Right lung (tissue), 5 donors: ENCODE results near the gene GAK. TPM values are rescaled to one million over a fixed set of nuclear protein-coding genes. Genes with fewer than 3 reads are reported as not detected.
"Not testable (repeated sequence)": the region's sequence is repeated elsewhere in the genome, so short reads cannot be mapped to it uniquely, and the experiment has no call there.

Source experiments
- DNase-seq, 2 donors: peaks; one replicate each; pipeline ENCODE4 v3.0.0-alpha.2; 2013
- polyA plus RNA-seq, 5 donors: library from polyadenylated mRNA; unstranded; fragments of 120-200 nt; gene quantifications; one replicate each; pipeline versions ENCODE4 v1.2.1 to v1.2.3, GENCODE V29; 2013; ENCODE audit warnings: inconsistent platforms in 1 of 5, low replicate concordance in 1 of 5; ENCODE audit not compliant: insufficient read length in 5 of 5, insufficient read depth in 1 of 5

The GAK gene
- polyA plus RNA-seq, 5 donors = 37.5 to 62.9 (median 52.1) TPM

DNA sequence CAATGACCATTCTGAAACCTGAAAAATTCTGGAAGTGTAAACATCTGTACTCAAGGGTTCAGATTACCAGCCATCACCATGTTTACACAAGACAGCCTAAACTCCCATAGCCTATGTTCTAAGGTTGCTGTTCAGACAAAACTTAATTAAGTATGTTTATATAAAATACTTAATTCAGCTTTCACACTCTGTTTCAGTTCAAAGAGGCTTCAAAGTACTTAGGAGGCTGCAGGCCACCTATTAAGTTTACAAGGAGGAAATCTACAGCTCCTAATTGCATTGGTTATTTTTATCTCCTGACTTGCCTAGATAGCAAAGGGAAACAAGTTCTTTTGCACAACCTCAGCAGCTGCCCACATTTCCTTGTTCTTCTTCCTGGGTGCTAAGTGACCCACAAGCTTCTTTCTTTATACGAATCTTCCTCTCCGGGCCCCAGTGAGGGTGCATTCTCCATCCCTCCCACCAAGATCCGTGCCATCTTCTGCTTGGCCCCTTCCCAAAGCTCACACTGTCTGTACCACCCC is 2.0 kb downstream of the GAK start:
- no peak for DNase-seq

- DNase-seq = no peak
Observed at GRCh38 chr4:929096-929765, 2.9 kb downstream of the GAK start.

DNA sequence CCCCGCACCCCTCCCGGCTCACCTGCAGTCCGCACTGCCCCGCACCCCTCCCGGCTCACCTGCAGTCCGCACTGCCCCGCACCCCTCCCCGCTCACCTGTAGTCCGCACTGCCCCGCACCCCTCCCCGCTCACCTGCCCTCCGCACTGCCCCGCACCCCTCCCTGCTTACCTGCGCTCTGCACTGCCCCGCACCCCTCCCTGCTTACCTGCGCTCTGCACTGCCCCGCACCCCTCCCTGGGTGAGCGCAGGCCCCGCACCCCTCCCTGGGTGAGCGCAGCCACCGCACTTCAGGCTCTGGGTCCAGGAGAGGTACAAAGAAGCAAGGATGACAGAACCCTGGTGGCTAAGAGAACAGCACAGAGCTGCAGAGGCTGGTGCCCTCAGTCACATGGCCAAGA is 4.5 kb downstream of the GAK start:
- DNase-seq = not testable (repeated sequence)

DNA sequence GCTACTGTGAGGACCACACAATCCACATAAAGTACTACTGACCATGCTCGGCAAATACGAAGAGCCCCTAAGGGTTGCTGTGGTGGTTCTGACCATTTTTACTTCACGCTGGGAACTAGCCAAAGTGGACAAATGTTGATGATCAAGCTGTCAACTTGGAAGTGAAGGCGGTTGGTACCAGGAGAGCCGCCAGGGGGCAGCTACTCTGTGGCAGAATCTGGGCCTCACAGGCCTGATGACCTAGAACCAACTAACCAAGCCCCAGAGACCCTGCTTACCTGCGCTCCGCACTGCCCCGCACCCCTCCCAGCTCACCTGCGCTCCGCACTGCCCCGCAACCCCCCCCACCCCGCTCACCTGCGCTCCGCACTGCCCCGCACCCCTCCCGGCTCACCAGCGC is 5.6 kb downstream of the GAK start:
- no peak for DNase-seq

DNA sequence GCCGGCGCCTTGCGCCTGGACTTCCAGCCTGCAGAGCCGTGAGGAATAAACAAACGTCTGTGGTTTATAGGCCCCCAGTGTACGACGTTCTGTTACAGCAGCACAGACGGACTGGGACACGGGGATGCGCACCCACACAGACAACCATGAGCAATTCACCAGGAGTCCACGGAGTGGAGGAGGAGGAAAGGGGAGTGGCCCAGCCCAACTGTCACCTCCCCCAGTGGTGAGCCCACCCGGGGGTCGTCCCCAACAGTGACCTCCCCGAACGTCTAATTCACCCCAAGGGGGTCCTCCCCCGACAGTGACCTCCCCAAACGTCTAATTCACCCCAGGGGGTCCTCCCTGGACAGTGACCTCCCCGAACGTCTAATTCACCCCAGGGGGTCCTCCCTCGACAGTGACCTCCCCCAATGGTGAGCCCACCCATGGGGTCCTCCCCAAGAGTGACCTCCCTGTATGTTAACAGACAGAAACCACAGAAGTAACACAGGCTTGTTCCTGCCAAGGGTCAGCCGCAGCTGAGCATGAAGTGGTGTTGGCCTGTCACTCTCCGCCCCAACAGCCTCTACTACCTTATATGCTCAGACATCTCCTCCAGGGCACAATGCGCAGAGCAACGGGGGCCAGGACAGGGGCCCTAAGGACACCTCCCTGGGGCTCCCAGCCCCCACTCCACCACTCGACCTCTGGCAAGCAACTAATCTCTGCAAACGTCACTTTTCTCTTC is 6.2 kb downstream of the GAK start:
- no peak for DNase-seq

DNA sequence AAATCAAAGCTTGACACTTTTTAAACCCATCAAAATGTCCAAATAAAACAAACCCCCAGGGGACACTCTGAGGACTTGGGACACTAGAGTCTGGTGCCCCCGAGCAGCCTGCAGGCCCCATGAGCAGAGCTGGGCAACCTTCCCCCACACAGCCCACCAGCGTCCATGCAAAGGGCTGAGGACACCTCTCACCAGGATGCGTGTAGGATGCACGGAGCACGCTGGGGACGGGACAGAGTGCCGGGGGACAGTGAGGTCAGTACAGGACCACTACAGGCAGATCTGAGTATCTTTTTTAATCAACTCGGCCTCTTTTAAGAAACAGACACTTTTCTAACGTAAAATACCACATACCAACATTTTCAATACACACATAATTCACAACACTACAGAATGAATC is 6.9 kb downstream of the GAK start:
- no peak for DNase-seq

DNA sequence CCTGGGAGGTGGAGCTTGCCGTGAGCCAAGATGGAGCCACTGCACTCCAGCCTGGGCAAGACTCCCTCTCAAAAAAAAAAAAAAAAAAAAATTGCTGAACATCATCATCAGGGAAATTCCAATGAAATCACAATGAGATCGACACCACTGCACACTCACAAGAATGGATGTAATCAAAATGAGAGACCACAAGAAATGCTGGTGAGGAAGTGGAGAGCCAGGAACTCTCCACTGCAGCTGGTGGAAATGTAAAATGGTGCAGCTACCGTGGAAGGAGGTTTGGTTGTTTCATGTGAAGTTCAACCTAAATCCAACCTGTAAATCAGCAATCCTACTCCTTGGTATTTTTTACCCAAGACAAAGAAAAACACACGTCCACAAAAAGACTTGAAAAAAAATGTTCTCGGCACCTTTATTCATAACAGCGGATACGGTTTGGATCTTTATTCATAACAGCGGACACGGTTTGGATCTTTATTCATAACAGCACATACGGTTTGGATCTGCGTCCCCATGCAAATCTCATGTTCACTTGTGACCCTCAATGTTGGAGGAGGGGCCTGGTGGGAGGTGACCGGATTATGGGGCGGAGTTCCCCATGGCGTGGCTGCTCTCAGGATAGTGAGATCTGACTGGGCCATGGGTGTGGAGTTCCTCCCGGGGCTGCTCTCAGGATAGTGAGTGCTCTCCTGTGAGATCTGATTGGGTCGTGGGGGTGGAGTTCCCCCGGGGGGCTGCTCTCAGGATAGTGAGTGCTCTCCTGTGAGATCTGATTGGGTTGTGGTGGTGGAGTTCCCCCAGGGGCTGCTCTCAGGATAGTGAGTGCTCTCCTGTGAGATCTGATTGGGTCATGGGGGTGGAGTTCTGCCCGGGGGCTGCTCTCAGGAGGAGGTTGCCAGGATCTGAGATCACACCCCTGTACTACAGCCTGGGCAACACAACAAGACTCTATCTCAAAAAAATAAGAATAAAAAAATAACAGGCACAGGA is 7.7 kb downstream of the GAK start:
- no peak for DNase-seq

DNA sequence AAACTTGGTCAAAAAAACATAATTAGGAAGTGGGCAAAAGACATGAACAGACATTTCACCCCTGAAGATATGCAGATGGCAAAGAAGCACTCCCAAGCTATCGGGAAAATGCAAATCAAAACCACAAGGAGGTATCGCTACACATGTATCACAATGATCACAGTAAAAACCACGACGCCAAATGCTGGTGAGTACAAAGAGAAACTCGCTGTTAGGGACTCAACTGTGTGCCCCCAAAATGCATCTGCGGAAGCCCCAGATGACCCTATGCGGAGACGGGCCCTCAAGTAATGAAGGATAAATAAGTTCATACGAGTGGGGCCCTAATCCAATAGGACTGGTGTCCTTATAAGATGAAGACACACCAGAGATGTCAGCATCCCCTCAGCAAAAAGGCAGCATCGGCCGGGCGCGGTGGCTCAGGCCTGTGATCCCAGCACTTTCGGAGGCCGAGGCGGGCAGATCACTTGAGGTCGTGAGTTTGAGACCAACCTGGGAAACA is 10.2 kb downstream of the GAK start:
- DNase-seq = no peak

DNA sequence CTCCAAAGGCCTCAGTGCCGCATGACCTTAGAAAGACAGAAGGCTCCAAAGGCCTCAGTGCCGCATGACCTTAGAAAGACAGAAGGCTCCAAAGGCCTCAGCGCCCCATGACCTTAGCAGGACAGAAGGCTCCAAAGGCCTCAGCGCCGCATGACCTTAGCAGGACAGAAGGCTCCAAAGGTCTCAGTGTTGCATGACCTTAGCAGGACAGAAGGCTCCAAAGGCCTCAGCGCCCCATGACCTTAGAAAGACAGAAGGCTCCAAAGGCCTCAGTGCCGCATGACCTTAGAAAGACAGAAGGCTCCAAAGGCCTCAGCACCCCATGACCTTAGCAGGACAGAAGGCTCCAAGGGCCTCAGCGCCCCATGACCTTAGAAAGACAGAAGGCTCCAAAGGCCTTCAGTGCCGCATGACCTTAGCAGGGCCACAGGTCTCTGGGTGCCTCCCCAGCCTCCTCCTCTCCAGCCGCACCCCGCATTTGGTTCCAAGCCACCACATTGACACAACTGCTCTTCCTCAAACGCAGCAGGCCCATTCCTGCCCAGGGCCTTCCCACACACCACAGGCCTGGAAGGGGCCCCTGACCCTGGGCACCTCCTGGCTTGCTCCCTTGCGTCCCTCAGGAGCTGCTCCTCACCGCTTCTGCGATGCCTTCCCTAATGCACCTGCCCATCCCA is 13.0 kb downstream of the GAK start:
- not testable (repeated sequence) for DNase-seq

DNA sequence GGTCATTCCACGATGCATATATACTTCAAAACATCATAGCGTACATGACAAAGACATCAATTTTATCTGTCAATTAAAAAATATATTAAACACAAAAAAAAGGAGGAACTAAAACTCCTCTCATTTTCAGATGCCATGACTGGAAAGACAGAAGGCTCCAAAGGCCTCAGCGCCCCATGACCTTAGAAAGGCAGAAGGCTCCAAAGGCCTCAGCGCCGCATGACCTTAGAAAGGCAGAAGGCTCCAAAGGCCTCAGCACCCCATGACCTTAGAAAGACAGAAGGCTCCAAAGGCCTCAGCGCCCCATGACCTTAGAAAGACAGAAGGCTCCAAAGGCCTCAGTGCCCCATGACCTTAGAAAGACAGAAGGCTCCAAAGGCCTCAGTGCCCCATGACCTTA is 13.5 kb downstream of the GAK start:
- DNase-seq = not testable (repeated sequence)

GRCh38 chr4:917992-918391 is 14.1 kb downstream of the GAK start:
- no peak for DNase-seq

DNA sequence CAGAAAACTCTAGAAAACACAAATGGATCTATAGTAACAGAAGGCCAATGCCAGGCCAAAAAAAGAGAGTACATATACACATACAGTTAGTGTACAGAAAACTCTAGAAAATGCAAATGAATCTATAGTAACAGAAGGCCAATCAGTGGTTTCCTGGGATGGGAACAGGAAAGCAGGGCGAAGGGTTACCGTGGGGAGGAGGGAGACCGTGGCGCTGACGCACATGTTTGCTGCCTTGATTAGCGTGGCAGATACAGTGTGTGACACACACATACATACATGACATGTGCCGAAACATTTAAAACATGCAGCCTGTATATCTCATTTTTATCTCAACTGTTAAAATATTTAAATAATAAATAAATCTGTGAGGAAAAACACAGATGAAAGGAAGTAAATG is 14.7 kb downstream of the GAK start:
- DNase-seq = no peak

DNA sequence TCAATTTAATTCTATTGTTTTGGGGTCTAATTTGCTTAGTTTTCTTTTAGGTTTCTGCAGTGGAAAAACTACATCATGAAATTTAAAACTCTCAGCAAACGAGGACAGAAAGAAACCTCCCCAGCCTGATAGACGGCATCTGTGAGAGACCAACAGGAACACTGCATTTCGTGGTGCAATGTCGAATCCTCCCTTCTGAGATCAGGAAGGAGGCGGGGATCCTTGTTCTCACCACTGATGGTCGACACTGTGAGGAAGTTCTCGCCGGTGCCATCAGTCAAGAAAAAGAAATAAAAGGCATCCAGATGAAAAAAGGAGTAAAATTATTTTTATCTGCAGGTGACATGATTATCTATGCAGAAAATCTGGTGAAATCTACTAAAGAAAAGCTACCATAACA is 16.5 kb downstream of the GAK start:
- DNase-seq = no peak

GRCh38 chr4:915041-915474 is 17.1 kb downstream of the GAK start:
- no peak for DNase-seq

GRCh38 chr4:914531-914930 is 17.6 kb downstream of the GAK start:
- no peak for DNase-seq

DNA sequence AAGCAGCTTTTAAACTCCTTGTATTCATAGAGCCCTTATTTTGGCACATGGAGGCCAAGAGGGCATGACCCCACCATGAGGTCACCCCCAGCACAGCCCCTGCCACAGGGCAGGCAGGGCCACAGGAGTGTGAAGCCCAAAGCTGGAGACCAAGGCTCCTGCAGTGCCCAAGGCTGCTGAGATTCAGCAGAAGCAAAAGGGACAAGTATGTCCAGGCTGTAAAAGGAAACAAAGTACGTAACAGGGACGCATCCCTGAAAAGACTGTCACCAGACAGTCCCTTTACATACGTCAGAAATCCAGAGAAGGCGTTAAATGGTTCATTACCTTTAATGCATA is 18.9 kb downstream of the GAK start:
- DNase-seq = no peak

DNA sequence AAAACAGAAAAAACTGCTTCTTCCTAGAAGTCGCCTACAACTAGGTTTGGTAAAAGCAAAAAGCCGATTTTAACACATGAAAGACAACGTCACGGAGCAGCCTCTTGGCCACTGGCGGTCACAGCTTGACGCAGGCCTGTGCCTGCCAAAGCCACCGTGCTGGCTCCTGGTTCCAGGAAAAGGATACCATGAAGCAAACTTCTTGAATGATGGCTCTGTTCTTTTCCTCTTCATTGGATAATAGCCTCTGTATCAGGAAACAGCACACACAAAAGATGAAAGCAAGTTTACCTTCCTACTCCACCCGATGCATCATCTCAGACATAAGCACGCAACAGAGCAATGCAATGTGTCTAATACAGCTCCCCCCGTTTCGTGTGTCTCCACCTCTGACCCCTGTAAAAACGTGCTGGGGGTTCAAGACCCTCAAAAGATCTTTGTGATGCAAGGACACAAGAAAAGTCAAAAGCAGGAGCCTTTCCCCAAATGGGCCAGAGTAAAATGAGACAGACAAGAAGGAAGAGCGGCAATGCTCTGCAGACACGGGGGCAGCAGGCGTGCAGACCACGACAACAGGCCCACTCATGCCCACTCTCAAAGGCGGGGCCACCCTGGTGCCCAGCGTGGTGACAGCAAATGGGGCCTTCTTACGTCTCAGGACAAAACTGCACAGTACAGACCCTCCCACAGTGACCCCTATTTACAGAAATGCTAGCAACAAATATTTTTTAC is 19.4 kb downstream of the GAK start:
- no peak for DNase-seq

GRCh38 chr4:911871-912490 is 20.1 kb downstream of the GAK start:
- no peak for DNase-seq

- DNase-seq = no peak
Observed at GRCh38 chr4:911221-911751, 20.8 kb downstream of the GAK start.
